Keratinocyte (primary cell): ENCODE results near the gene SPON1.

Experiments
- CTCF ChIP-seq, 3 experiments: IDR thresholded peaks in 1 of 3; conservative IDR thresholded peaks in 1 of 3; optimal IDR thresholded peaks in 1 of 3; 2 replicates in 2 of 3; 3 replicates in 1 of 3; pipeline versions ENCODE3 to v1.5.1; 2011; ENCODE audit warnings: low read length in 3 of 3, mild to moderate bottlenecking in 3 of 3, moderate library complexity in 2 of 3, control low read depth in 1 of 3, inconsistent platforms in 1 of 3; ENCODE audit not compliant: insufficient read depth in 2 of 3; ENCODE audit errors: extremely low read depth in 1 of 3
- EZH2 ChIP-seq: IDR thresholded peaks from one replicate; pipeline ENCODE4 v1.6.1; 2012; ENCODE audit warnings: inconsistent platforms, mild to moderate bottlenecking, low read length, moderate library complexity

GRCh38 chr11:14245444-14245843 lies 282.9 kb downstream of the SPON1 start:
- TF ChIP-seq CTCF (optimal IDR thresholded peaks at IDR 0.05 in 1 of 3, IDR thresholded peaks at IDR 0.05 in 1 of 3, conservative IDR thresholded peaks at IDR 0.05 in 1 of 3; ENCODE audit: extremely low read depth in 1 of 3, insufficient read depth in 2 of 3, low read length in 3 of 3) (no peak), EZH2 (no peak)
